ENCODE results near the gene SLC7A1.

- no peak for TF ChIP-seq CTCF (conservative IDR thresholded peaks at IDR 0.05; ENCODE audit: low read depth in 2 of 2)
- TF ChIP-seq POLR2AphosphoS5 (IDR thresholded peaks at IDR 0.05; ENCODE audit: low read depth): no peak
- TF ChIP-seq EZH2phosphoT487 (IDR thresholded peaks at IDR 0.05; ENCODE audit: unreplicated experiment): no peak
- no peak for TF ChIP-seq EZH2 (IDR thresholded peaks at IDR 0.05; ENCODE audit: low read depth, unreplicated experiment)
- TF ChIP-seq JUNB (IDR thresholded peaks at IDR 0.05; ENCODE audit: unreplicated experiment): no peak
- no peak for TF ChIP-seq STAT1 (IDR thresholded peaks at IDR 0.05; ENCODE audit: unreplicated experiment)
- TF ChIP-seq, protein P1, sequence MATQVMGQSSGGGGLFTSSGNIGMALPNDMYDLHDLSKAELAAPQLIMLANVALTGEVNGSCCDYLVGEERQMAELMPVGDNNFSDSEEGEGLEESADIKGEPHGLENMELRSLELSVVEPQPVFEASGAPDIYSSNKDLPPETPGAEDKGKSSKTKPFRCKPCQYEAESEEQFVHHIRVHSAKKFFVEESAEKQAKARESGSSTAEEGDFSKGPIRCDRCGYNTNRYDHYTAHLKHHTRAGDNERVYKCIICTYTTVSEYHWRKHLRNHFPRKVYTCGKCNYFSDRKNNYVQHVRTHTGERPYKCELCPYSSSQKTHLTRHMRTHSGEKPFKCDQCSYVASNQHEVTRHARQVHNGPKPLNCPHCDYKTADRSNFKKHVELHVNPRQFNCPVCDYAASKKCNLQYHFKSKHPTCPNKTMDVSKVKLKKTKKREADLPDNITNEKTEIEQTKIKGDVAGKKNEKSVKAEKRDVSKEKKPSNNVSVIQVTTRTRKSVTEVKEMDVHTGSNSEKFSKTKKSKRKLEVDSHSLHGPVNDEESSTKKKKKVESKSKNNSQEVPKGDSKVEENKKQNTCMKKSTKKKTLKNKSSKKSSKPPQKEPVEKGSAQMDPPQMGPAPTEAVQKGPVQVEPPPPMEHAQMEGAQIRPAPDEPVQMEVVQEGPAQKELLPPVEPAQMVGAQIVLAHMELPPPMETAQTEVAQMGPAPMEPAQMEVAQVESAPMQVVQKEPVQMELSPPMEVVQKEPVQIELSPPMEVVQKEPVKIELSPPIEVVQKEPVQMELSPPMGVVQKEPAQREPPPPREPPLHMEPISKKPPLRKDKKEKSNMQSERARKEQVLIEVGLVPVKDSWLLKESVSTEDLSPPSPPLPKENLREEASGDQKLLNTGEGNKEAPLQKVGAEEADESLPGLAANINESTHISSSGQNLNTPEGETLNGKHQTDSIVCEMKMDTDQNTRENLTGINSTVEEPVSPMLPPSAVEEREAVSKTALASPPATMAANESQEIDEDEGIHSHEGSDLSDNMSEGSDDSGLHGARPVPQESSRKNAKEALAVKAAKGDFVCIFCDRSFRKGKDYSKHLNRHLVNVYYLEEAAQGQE (IDR thresholded peaks at IDR 0.05; ENCODE audit: unreplicated experiment): no peak
- no peak for TF ChIP-seq ZNF331 (CRISPR knock-in tag; IDR thresholded peaks at IDR 0.05; ENCODE audit: low read depth)
- no peak for TF ChIP-seq ZNF462 (CRISPR knock-in tag; IDR thresholded peaks at IDR 0.05)
- TF ChIP-seq, protein P2, sequence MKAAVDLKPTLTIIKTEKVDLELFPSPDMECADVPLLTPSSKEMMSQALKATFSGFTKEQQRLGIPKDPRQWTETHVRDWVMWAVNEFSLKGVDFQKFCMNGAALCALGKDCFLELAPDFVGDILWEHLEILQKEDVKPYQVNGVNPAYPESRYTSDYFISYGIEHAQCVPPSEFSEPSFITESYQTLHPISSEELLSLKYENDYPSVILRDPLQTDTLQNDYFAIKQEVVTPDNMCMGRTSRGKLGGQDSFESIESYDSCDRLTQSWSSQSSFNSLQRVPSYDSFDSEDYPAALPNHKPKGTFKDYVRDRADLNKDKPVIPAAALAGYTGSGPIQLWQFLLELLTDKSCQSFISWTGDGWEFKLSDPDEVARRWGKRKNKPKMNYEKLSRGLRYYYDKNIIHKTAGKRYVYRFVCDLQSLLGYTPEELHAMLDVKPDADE (IDR thresholded peaks at IDR 0.05): no peak
- no peak for TF ChIP-seq NANOG (IDR thresholded peaks at IDR 0.05; ENCODE audit: borderline replicate concordance)
These were observed 95.9 kb downstream of the SLC7A1 start for GRCh38 chr13:29499506-29500165.
